22Rv1 (cell line): Measurements from ENCODE around the gene CCDC57.
A peak's percentile ranks its signal among the peaks of the same experiment; 100 is the strongest.

ENCODE experiments used
- H3K27ac ChIP-seq: fragments of 450-650 bp; 2 replicates; pipeline ENCODE4 v1.5.1; 2017
- ZFX ChIP-seq: fragments of 450-650 bp; IDR thresholded peaks from 2 replicates; pipeline ENCODE4 v1.6.1; 2017; ENCODE audit warnings: antibody characterized with exemption, borderline replicate concordance
- TF ChIP-seq, protein P1 (sequence below): fragments of 450-650 bp; IDR thresholded peaks from 2 replicates; pipeline ENCODE4 v1.5.1; 2017; ENCODE audit warnings: mild to moderate bottlenecking

Gene CCDC57

DNA sequence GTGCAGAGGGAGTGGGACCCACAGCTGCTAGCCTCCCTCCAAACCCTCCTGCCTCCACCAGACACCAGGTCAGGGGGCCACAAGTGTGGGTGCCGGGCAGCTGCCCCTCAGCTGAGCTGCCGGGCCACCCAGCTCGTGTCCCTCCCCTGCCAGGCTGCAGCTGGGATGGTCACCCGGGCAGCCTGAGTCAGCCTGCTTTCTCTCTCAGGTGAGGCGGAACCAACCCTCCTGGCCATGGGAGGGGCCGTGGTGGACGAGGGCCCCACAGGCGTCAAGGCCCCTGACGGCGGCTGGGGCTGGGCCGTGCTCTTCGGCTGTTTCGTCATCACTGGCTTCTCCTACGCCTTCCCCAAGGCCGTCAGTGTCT is 23.1 kb upstream of the CCDC57 start:
- TF ChIP-seq, protein P1, sequence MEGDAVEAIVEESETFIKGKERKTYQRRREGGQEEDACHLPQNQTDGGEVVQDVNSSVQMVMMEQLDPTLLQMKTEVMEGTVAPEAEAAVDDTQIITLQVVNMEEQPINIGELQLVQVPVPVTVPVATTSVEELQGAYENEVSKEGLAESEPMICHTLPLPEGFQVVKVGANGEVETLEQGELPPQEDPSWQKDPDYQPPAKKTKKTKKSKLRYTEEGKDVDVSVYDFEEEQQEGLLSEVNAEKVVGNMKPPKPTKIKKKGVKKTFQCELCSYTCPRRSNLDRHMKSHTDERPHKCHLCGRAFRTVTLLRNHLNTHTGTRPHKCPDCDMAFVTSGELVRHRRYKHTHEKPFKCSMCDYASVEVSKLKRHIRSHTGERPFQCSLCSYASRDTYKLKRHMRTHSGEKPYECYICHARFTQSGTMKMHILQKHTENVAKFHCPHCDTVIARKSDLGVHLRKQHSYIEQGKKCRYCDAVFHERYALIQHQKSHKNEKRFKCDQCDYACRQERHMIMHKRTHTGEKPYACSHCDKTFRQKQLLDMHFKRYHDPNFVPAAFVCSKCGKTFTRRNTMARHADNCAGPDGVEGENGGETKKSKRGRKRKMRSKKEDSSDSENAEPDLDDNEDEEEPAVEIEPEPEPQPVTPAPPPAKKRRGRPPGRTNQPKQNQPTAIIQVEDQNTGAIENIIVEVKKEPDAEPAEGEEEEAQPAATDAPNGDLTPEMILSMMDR, result no peak
- peak overlapping the region; percentile 83 for H3K27ac ChIP-seq

DNA sequence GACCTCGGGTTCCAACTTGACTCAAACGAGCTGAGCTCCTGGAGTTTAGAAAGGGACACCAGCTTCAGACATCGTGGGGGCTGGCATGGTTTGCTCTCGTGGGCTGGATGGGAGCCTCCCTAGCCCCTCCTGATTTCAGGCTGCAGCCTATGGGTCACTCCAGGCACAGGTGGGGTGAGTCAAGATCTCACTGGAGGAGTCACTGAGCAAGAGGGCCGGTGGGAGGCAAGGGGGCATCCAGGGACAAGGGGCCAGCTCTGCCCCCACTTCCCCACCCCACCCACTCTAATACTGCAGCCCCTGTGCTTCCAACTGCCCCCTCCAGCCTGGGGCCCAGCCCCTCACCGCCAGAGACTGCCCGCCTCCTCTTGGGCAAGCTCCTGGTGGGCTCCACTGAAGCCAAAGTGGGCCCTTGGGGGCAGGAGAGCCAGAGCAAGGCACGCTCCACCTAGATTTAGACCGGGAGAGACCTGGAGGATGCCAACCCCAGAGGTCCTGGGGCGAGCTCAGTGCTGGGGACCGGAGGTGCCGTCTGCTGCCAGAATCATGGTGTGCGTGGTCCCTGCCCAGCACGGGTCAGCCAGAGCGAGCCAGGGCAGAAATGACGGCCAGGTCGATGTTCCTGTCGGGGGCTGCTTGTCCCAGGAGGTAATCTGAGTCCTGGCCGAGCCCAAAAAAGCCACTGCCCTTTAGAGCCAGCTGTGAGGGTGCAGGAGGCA is 22.6 kb upstream of the CCDC57 start:
- H3K27ac ChIP-seq, result peak overlapping the region; percentile 83
- no peak for TF ChIP-seq ZFX
- TF ChIP-seq, protein P1, result no peak

DNA sequence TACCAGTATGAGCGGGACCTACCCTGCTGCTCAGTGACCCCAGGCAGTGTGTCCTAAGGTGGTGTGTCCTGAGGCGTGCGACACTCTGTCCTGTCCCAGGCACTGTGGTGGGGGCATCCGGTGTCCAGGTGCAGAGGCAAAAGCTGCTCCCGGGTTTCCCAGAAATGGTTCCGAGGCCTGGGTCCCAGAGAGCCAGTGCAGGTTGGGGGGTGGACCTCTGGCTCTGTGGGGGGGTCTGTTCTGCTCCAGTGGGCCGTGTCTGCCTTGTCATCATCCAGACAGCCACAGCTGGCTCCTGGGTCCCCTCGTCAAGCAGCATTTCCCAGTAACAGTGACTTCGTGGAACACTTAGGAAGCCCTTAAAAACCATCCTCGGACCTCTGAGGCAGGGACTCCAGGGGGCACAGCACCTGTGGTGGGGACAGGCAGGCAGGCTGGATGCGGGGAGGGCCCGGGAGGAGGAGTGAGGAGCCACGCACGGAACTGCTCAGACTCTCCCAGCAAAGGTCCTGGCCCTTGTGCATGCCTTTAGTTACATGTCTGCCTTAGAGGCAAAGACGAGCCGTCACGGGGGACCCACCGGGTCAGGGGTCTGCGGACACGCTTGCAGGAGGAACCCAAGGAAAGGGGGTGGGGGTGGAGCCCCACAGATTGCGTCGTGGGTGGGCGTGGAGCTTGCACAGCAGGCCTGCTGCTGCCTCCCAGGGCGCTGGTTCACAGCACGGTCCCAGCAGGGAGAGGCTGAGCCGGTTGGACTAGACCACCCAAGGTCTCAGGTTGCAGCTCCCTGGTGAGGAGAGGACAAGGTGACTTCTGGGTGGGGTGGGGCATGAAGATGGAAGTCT is 21.8 kb upstream of the CCDC57 start:
- peak overlapping the region; percentile 83 for H3K27ac ChIP-seq
- TF ChIP-seq, protein P1, result no peak
- no peak for TF ChIP-seq ZFX

DNA sequence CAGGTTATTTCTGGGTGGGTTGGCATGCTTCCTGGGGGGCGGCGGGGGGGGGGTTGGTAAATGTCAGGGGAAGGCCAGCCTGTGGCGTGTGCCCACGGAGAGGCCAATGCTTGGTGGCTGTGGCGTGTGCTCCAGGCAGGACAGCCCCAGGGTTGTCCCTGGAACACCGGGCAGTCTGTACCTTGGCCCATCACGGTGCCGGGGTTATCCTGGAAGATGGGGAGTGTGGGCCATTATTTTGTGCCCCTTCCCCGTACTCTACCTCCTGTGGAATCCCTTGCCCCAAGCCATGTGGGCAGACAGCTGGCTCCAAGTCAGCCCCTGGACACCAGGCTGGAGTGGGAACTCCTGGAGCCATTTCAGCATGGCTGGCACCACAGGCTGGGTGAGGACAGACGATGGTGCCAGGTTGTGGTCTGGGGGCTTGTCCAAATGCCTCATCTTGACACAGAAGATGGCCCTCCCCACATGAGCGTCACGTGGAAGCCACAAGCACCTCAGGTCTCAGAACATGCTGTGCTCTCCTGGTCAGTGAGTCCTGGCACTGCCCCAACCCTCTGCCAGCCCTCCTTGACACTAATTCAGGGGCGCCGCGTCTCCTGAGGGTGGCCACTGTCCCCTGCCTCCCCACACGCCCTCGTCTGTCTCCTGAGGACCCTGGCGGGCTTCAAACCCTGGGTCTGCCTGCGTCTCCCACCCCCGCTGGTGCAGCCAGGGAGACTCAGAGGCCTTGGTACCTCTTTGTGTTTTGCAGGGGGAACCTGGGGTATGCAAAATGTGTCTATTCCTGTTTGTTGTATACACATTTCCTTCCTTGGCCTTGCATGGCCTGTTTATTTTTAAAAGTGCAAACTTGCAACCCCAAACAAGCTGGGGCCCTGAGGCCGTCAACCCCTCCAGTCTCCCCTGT is 20.5 kb upstream of the CCDC57 start:
- TF ChIP-seq, protein P1, result no peak
- TF ChIP-seq ZFX, result no peak
- peak overlapping the region; percentile 83 for H3K27ac ChIP-seq

DNA sequence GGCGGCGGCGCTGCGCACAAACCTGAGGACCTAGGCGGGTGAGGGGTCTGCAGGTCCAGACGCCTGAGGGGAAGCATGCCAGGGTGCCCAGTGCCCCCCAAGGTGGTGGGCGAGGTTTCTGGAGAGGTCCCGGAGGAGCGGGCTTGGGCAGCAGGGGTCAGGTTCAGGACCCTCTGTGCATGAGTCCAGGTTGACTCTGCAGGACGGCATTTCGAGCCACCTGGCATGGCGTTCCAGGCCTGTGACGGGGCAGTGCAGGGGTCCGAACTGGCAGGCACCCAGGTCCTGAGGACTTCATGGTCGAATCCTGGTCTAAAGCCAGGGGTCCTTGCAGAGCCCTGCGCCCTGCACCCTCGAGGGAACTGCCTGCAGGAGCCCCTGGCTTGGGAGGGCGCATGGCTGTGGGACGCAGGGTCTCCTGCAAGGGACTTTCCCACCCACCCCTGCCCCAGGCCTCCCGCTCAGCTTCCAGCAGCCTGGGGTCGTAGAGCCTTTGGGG is 19.7 kb upstream of the CCDC57 start:
- H3K27ac ChIP-seq, result peak overlapping the region; percentile 83
- no peak for TF ChIP-seq ZFX
- TF ChIP-seq, protein P1, result no peak

DNA sequence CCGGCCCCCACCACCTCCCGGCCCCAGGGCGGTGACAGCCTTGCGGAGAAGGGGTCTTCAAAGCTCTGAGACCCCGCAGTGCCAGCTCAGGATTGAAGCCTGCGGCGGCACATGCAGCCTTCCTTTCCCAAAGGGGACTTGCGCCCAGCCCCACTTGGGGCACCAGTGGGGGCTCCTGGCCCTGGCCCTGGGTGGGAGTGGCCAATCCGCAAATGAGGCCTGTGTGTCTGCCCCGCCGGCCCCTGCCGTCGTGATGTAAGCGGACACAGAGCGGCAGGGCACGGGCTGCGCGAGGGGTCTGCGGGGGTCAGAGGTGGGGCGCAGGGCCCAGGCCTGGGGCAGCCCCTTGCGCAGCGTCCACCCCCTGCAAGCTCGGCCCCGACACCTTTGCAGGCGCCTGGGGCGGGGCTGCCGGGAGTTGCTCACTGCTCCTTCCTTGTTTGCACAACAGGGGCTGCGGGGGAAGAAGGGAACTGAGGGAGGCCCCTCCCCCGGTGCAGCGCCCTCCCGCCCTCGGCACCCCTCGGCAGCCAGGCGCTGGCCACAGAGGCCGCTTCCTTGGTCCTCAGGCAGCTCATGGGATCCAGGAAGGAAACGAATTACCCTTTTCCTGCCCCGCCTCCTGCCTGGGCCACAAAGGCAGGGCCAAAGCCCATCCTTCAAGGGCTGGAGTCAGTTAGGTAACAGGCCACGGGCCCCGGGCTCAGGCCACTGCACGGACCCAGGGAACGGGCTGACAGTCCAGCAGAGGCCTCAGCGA is 19.1 kb upstream of the CCDC57 start:
- peak overlapping the region; percentile 83 for H3K27ac ChIP-seq
- TF ChIP-seq, protein P1, result no peak
- TF ChIP-seq ZFX, result no peak
